Endothelial cell of umbilical vein (primary cell): ENCODE data around the gene ARL6IP4. TPM values are rescaled to one million over a fixed set of nuclear protein-coding genes. Genes with fewer than 3 reads are reported as not detected.

Experiments
- BruUV-seq: library from RNA; stranded (reverse); fragments of 400-500 nt; replicated peaks from 2 replicates; lab custom pipeline; 2021; lab: Mats Ljungman, UMichigan
- CTCF ChIA-PET: fragments of 300-600, 350-600 bp; sonication (Branson Sonifier 250); formaldehyde crosslinking; loops from one replicate; lab custom pipeline; 2021; ENCODE audit warnings: antibody characterized with exemption, inconsistent platforms; lab: Charles Lee
- POLR2A ChIA-PET: fragments of 300-600, 350-600 bp; sonication (Branson Sonifier 250); formaldehyde crosslinking; loops from one replicate; lab custom pipeline; 2021; ENCODE audit warnings: antibody characterized with exemption, inconsistent platforms; lab: Charles Lee
- DNase-seq: peaks from one replicate; pipeline ENCODE4 v3.0.0-alpha.2; 2011; ENCODE audit warnings: low read depth, low spot score
- FAIRE-seq: peaks from 2 replicates; lab custom pipeline; 2011; peaks lifted over from hg19 to GRCh38; lab: Jason Lieb, UNC
- H2AFZ ChIP-seq: 2 replicates; pipeline ENCODE4 v1.6.0; 2012; ENCODE audit warnings: low read depth, low read length, control low read depth, inconsistent platforms
- H3K27ac ChIP-seq: 2 replicates; pipeline ENCODE4 v1.5.1; 2011; ENCODE audit warnings: low read depth, mild to moderate bottlenecking, control low read depth, low read length, moderate library complexity; ENCODE audit not compliant: insufficient read depth
- H3K27me3 ChIP-seq, 2 experiments: 2 replicates each; pipeline versions ENCODE4 v1.6.0 to v1.6.1; 2011; ENCODE audit warnings: low read length in 2 of 2, mixed read lengths in 1 of 2; ENCODE audit not compliant: control insufficient read depth in 2 of 2, insufficient read depth in 2 of 2
- H3K36me3 ChIP-seq, 2 experiments: 2 replicates in 1 of 2; 3 replicates in 1 of 2; pipeline ENCODE4 v1.5.1; 2011; ENCODE audit warnings: low read length in 2 of 2, mild to moderate bottlenecking in 1 of 2, moderate library complexity in 1 of 2; ENCODE audit not compliant: control insufficient read depth in 2 of 2, insufficient read depth in 2 of 2; ENCODE audit errors: extremely low read depth in 1 of 2
- H3K4me1 ChIP-seq: 3 replicates; pipeline ENCODE4 v1.5.1; 2011; ENCODE audit warnings: mild to moderate bottlenecking, low read length; ENCODE audit not compliant: control insufficient read depth, insufficient read depth; ENCODE audit errors: extremely low read depth
- H3K4me2 ChIP-seq: 2 replicates; pipeline ENCODE4 v1.6.1; 2011; ENCODE audit warnings: low read length, control low read depth, mixed read lengths; ENCODE audit not compliant: insufficient read depth
- H3K4me3 ChIP-seq, 3 experiments: fragments of 200-600 bp in 1 of 3; sonication (generic), shearing (Covaris generic) in 1 of 3; replicated peaks in 1 of 3; 2 replicates each; pipeline ENCODE4 v1.5.1; 2011 to 2016; ENCODE audit warnings: control low read depth in 3 of 3, low read length in 3 of 3, mild to moderate bottlenecking in 2 of 3, inconsistent platforms in 1 of 3, low read depth in 1 of 3, moderate library complexity in 1 of 3; ENCODE audit not compliant: insufficient read depth in 1 of 3
- H3K79me2 ChIP-seq: 2 replicates; pipeline ENCODE4 v1.6.0; 2012; ENCODE audit warnings: low read length, inconsistent platforms; ENCODE audit not compliant: control insufficient read depth, insufficient read depth
- H3K9ac ChIP-seq: replicated peaks from 2 replicates; pipeline ENCODE3; 2011; ENCODE audit warnings: low read length, control low read depth; ENCODE audit not compliant: insufficient read depth; ENCODE audit errors: extremely low read depth
- H3K9me1 ChIP-seq: replicated peaks from 3 replicates; pipeline ENCODE4 v1.6.0; 2011; ENCODE audit warnings: mild to moderate bottlenecking, low read length; ENCODE audit not compliant: control insufficient read depth, insufficient read depth; ENCODE audit errors: extremely low read depth
- H3K9me3 ChIP-seq: replicated peaks from 2 replicates; pipeline ENCODE4 v1.5.1; 2012; ENCODE audit warnings: low read length, inconsistent platforms; ENCODE audit not compliant: control insufficient read depth, insufficient read depth
- H4K20me1 ChIP-seq: replicated peaks from 2 replicates; pipeline ENCODE3; 2011; ENCODE audit warnings: mild to moderate bottlenecking, low read length; ENCODE audit not compliant: control insufficient read depth, insufficient read depth; ENCODE audit errors: extremely low read depth
- CTCF ChIP-seq, 2 donors: IDR thresholded peaks; 1 replicate in 1 of 2; 2 replicates in 1 of 2; pipeline ENCODE4 v1.5.1; 2011; ENCODE audit warnings: low read length in 2 of 2, mild to moderate bottlenecking in 2 of 2, moderate library complexity in 2 of 2, control low read depth in 1 of 2, inconsistent platforms in 1 of 2, low read depth in 1 of 2; ENCODE audit not compliant: insufficient read depth in 1 of 2; ENCODE audit errors: extremely low read depth in 1 of 2
- EZH2 ChIP-seq: IDR thresholded peaks from 2 replicates; pipeline ENCODE4 v1.6.1; 2012; ENCODE audit warnings: borderline replicate concordance, low read depth, mild to moderate bottlenecking, moderate library complexity, low read length, inconsistent platforms; ENCODE audit not compliant: severe bottlenecking
- FOS ChIP-seq: IDR thresholded peaks from 2 replicates; pipeline ENCODE4 v1.6.1; 2011; ENCODE audit warnings: mild to moderate bottlenecking, low read length, moderate library complexity, borderline replicate concordance; ENCODE audit not compliant: insufficient read depth
- GATA2 ChIP-seq: IDR thresholded peaks from 2 replicates; pipeline ENCODE4 v1.7.0; 2011; ENCODE audit warnings: low read depth, mild to moderate bottlenecking, moderate library complexity, mixed read lengths, low read length; ENCODE audit not compliant: insufficient read length, insufficient read depth
- JUN ChIP-seq: IDR thresholded peaks from 2 replicates; pipeline ENCODE4 v1.6.1; 2011; ENCODE audit warnings: borderline replicate concordance, low read depth; ENCODE audit not compliant: insufficient read length, insufficient read depth
- MAX ChIP-seq: IDR thresholded peaks from 2 replicates; pipeline ENCODE4 v1.6.1; 2011; ENCODE audit not compliant: insufficient read depth, insufficient read length
- MYC ChIP-seq: IDR thresholded peaks from one replicate; pipeline ENCODE4 v1.6.1; 2011; ENCODE audit warnings: mild to moderate bottlenecking, low read depth, low read length
- POLR2A ChIP-seq: IDR thresholded peaks from 2 replicates; pipeline ENCODE4 v1.6.1; 2012; ENCODE audit warnings: low read depth, mild to moderate bottlenecking, control low read depth, low read length
- POLR2AphosphoS5 ChIP-seq: IDR thresholded peaks from 2 replicates; pipeline ENCODE4 v1.6.1; 2012; ENCODE audit warnings: low read depth, mild to moderate bottlenecking, control low read depth, low read length, moderate library complexity; ENCODE audit not compliant: insufficient read depth
- dilution Hi-C: fragments of 300-500 bp; cut with MboI; formaldehyde crosslinking; loops from one replicate; pipeline ENCODE4 v1.15.0; 2019; ENCODE audit warnings: low sequenced_read_pairs; ENCODE audit not compliant: extremely low pct_ligation_motif_present
- intact Hi-C: fragments of 100-400 bp; cut with micrococcal nuclease; formaldehyde crosslinking; loops from one replicate; pipeline ENCODE4 v1.10.0; 2022
- polyA plus RNA-seq, 4 experiments: library from polyadenylated mRNA; depleted of rRNA in 3 of 4; stranded (reverse) in 3 of 4; unstranded in 1 of 4; fragments of >200 nt; gene quantifications; 2 replicates each; pipeline versions ENCODE4 v1.2.1 to v1.2.3, GENCODE V29; 2011 to 2012; ENCODE audit warnings: missing spikeins in 1 of 4
- total RNA-seq: library from RNA; stranded (reverse); gene quantifications from 2 replicates; pipeline ENCODE4 v1.2.3, GENCODE V29; 2021

Gene ARL6IP4
- total and polyA plus RNA-seq, 2 donors (not counting 3 experiments of a cell fraction or from before 2014, with no cell fraction given), result 193 to 226 TPM

GRCh38 chr12:122964439-122965257 lies 15.8 kb upstream of the ARL6IP4 start:
- Histone ChIP-seq H3K27ac (no peak overlapping the region), H3K79me2 (no peaks in the 10 kb centered on the region), H3K4me2 (no peak overlapping the region), H3K9me3 (no peaks in the 10 kb centered on the region), H3K9ac (no peak overlapping the region), H3K4me3 (no peak overlapping the region), H3K9me1 (no peaks in the 10 kb centered on the region), H2AFZ (no peak overlapping the region), H3K4me1 (peaks cover 6% of the 10 kb centered on the region), H4K20me1 (no peaks in the 10 kb centered on the region), H3K36me3 (peaks cover 0 to under 1% of the 10 kb centered on the region in 2 experiments), H3K27me3 (no peaks in the 10 kb centered on the region)
- DNase-seq (no peak), FAIRE-seq (no peak)
- CTCF ChIA-PET, result interaction anchor here (1.1 to 2.7 kb wide), 3 partner anchors 8 to 327 kb away, joined by 3 to 13 read pairs (median 9); no protein-coding TSS in a partner anchor
- no peak for TF ChIP-seq GATA2
- TF ChIP-seq JUN, result no peak
- no peak for TF ChIP-seq CTCF (IDR thresholded peaks at IDR 0.05; ENCODE audit: extremely low read depth in 1 of 2, insufficient read depth in 1 of 2, low read depth in 1 of 2, low read length in 2 of 2)
- TF ChIP-seq FOS, result no peak
- no peak for TF ChIP-seq POLR2A
- TF ChIP-seq EZH2, result no peak
- no peak for TF ChIP-seq MAX
- no peak for TF ChIP-seq MYC
- TF ChIP-seq POLR2AphosphoS5, result no peak
- POLR2A ChIA-PET, result interaction anchor here (0.6 kb wide), 1 partner anchor 8 kb away, joined by 3 read pairs; no protein-coding TSS in a partner anchor
- no TSS peak for BruUV-seq
- dilution Hi-C loops (no loop called here), intact Hi-C loops (no loop called here)
